ENCODE results near the gene BDH1. TPM values are rescaled to one million over a fixed set of nuclear protein-coding genes. Genes with fewer than 3 reads are reported as not detected.

BDH1 gene
- total and polyA plus RNA-seq, 3 donors from 2014 or later = 12.8 to 22.4 (median 14.4) TPM

DNA sequence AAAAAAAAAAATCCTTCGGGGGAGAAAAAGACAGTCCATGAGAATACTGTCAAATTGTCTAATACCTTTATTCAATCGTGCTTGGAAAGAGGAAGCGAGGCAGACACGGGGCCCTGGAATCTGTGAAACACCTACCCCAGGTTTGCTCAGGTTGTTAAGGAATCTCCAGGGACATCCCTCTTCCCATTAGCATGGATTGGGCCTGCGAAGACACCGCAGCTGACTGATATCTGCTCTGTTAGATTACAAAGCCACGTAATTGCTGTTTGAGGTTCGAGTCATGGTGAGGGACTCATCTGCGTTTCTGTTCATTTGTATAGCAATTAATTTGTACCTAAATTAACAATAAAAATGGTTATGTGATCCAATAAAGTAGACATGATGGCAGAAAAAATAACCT lies 91.0 kb downstream of the BDH1 start:
- H3K9me3 ChIP-seq = no peaks in the 10 kb centered on the region
- H3K4me1 ChIP-seq = peaks cover 41% of the 10 kb centered on the region
- intact Hi-C loops (cut with DNase I; ENCODE audit: low total_unique reads) = no loop called here
- no peak for DNase-seq
- no peak for TF ChIP-seq POLR2A (IDR thresholded peaks at IDR 0.05)
- TF ChIP-seq, protein P1, sequence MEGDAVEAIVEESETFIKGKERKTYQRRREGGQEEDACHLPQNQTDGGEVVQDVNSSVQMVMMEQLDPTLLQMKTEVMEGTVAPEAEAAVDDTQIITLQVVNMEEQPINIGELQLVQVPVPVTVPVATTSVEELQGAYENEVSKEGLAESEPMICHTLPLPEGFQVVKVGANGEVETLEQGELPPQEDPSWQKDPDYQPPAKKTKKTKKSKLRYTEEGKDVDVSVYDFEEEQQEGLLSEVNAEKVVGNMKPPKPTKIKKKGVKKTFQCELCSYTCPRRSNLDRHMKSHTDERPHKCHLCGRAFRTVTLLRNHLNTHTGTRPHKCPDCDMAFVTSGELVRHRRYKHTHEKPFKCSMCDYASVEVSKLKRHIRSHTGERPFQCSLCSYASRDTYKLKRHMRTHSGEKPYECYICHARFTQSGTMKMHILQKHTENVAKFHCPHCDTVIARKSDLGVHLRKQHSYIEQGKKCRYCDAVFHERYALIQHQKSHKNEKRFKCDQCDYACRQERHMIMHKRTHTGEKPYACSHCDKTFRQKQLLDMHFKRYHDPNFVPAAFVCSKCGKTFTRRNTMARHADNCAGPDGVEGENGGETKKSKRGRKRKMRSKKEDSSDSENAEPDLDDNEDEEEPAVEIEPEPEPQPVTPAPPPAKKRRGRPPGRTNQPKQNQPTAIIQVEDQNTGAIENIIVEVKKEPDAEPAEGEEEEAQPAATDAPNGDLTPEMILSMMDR (IDR thresholded peaks at IDR 0.05) = no peak
- no peaks in the 10 kb centered on the region for H3K36me3 ChIP-seq (ENCODE audit: low read depth, missing control alignments)
- H3K4me3 ChIP-seq = no peak overlapping the region
- H3K27me3 ChIP-seq = no peaks in the 10 kb centered on the region
- 87 to 89% methylated on average over 9 of the region's 9 CpGs for WGBS, 2 donors
- no peak overlapping the region for H3K27ac ChIP-seq

DNA sequence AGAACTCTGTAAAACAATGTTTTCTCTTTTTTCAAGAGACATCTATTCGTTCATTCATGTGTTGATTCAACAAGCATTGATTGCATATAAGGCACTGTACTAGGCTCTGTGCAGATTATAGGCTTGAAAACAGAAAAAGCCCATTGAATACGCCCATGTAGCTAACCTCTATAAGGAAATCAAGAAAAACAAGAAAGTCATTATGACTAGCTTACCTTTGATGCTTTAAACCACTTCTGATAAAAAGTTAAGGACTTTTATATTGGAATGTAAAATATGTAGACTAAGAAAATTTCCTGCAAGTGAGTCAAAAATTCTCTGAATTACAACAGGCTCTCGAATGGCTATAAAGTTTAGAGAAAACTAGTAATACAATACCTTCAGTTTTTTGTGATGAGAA lies 92.5 kb downstream of the BDH1 start:
- no peaks in the 10 kb centered on the region for H3K9me3 ChIP-seq
- H3K4me3 ChIP-seq = no peak overlapping the region
- intact Hi-C loops (cut with DNase I; ENCODE audit: low total_unique reads) = no loop called here
- WGBS, 2 donors = 76 to 78% methylated on average over 3 of the region's 3 CpGs
- no peaks in the 10 kb centered on the region for H3K36me3 ChIP-seq (ENCODE audit: low read depth, missing control alignments)
- no peaks in the 10 kb centered on the region for H3K27me3 ChIP-seq
- peaks cover 28% of the 10 kb centered on the region for H3K4me1 ChIP-seq
- no peak for DNase-seq
- H3K27ac ChIP-seq = no peak overlapping the region
- TF ChIP-seq, protein P1 (IDR thresholded peaks at IDR 0.05) = no peak
- no peak for TF ChIP-seq POLR2A (IDR thresholded peaks at IDR 0.05)

DNA sequence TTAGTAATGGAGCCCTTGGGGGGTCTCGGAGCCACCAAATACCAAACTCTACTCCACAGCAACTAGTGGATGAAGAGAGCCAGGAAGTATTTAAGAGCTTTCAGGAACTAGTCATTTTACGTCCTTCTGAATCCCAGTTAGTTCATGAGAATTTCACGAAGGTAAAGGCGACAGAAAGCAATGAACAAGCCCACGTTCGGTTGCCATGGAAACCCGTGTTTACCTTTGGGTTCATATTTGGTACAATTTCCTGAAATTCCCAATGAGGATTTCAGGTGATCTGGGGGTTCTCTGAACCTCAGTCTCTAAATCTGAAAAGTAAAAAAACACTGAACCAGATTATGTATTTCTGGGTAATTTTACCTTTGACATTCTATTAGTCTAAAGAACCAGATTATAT lies 93.0 kb downstream of the BDH1 start:
- intact Hi-C loops (cut with DNase I; ENCODE audit: low total_unique reads) = no loop called here
- no peak for DNase-seq
- Histone ChIP-seq H3K36me3 (ENCODE audit: low read depth, missing control alignments) (no peaks in the 10 kb centered on the region), H3K4me1 (peaks cover 23% of the 10 kb centered on the region), H3K27ac (no peak overlapping the region), H3K9me3 (no peaks in the 10 kb centered on the region), H3K27me3 (no peaks in the 10 kb centered on the region), H3K4me3 (no peak overlapping the region)
- TF ChIP-seq, protein P1 (IDR thresholded peaks at IDR 0.05) = no peak
- TF ChIP-seq POLR2A (IDR thresholded peaks at IDR 0.05) = no peak
- 75 to 89% methylated on average over 7 of the region's 7 CpGs for WGBS, 2 donors

DNA sequence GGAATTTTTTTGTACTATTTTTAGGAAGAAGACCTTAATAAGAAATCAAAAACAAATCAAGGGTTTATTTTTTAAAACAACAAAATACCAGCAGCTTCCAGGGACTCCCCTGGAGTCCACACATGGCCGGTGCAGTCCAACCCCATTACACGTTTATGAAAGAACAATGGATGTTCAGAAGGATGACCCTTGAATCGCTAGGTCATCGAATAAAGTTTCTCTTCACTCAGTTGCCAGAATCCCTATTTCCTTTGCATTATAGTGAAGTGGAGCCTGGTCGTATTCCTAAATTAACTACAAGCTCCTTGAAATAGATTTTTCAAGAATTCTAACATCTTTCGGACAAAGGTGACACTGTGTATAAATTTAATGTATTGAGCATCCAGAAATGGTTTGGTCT lies 95.1 kb downstream of the BDH1 start:
- Histone ChIP-seq H3K4me3 (no peak overlapping the region), H3K9me3 (no peaks in the 10 kb centered on the region), H3K27ac (no peak overlapping the region), H3K36me3 (ENCODE audit: low read depth, missing control alignments) (no peaks in the 10 kb centered on the region), H3K27me3 (no peaks in the 10 kb centered on the region), H3K4me1 (peaks cover 1% of the 10 kb centered on the region)
- 79 to 88% methylated on average over 6 of the region's 6 CpGs for WGBS, 2 donors
- intact Hi-C loops (cut with DNase I; ENCODE audit: low total_unique reads) = no loop called here
- no peak for TF ChIP-seq POLR2A (IDR thresholded peaks at IDR 0.05)
- TF ChIP-seq, protein P1 (IDR thresholded peaks at IDR 0.05) = no peak
- DNase-seq = no peak

DNA sequence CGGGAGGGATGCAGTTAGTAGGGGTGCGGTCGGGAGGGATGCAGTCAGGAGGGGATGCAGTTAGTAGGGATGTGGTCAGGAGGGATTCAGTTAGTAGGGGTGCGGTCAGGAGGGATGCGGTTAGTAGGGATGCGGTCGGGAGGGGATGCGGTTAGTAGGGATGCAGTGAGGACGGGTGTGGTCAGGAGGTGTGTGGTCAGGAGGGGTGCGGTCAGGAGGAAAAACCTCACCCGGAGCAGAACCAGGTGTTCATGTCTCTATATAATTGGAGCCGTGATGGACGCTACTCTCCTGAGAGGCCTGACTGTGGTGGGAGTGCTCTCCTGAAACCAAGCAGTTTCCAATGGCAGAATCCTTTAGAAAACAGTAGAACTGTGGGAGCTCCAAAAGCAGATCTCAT lies 95.8 kb downstream of the BDH1 start:
- intact Hi-C loops (cut with DNase I; ENCODE audit: low total_unique reads) = no loop called here
- no peaks in the 10 kb centered on the region for H3K36me3 ChIP-seq (ENCODE audit: low read depth, missing control alignments)
- 72 to 93% methylated on average over 11 to 13 of the region's 13 CpGs for WGBS, 2 donors

More for the DNA sequence above, 95.8 kb downstream of the BDH1 start:
- no peak for DNase-seq
- Histone ChIP-seq H3K9me3 (no peaks in the 10 kb centered on the region), H3K27ac (no peak overlapping the region), H3K27me3 (no peaks in the 10 kb centered on the region), H3K4me3 (no peak overlapping the region), H3K4me1 (no peaks in the 10 kb centered on the region)
- TF ChIP-seq, protein P1 (IDR thresholded peaks at IDR 0.05) = no peak
- TF ChIP-seq POLR2A (IDR thresholded peaks at IDR 0.05) = no peak

All from testis (tissue), 3 donors.